ENCODE data around the gene PROS1. TPM values are rescaled to one million over a fixed set of nuclear protein-coding genes. Genes with fewer than 3 reads are reported as not detected.

PROS1 gene
- total RNA-seq = 4.9 and 8.1 TPM in 2 replicates

GRCh38 chr3:93973131-93974126, at the start of gene PROS1:
Gene PROS1, minus strand, starts transcription at chr3:93973896. Its CDS starts 147 bp downstream, at chr3:93973749.

DNA sequence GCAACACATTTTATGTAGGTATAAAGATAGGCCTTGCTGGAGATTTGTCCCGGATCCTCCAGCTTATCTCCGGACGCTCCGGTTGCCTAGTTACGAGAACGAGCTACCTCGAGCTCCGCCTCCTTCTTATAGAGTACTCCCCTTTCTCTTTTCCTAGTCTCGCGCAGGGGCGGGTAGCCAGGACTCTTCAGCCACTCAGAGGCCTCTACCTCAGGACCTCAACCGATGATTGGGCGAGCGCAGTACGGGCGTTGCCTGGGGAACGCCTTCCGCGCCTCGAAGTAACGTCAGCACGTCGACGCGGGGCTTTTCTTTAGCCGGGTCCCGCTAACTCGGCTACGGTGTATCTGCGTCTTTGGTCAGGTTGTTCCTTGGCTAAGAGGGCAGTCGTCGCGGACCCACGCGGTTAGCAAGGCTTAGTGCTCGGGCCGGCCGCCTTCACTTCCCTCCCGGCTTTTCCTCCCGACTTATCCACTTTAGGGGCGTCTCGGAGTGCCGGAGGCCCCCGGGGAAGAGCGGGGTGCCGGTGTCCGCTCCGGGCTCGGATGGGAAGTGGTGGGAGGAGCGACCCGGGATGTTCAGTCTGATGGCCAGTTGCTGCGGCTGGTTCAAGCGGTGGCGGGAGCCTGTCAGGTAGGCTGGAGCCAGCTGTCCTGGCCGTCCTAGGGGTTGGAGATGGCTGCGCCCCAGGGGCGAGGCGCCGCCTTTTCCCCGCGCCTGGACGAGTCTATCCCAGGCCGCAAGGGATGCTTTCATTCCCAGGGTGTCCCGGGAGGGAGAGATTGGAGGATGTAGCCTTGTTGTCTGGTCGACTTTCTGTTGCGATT, 6.4 kb upstream of the PROS1 start, which contains the start of gene ARL13B:
ARL13B (plus strand) TSS at position 306 of the 827 bp plus-strand sequence; CDS start at position 575, 269 bp downstream.

Other genes with a start within 250 kb of the PROS1 start
- gene ARL13B, start 6.3 kb upstream of the PROS1 start, total RNA-seq = 9.1 and 12.6 TPM in 2 replicates
- gene STX19, start 54.7 kb upstream of the PROS1 start, total RNA-seq = not detected in 2 replicates
- 1.9 and 2.1 TPM in 2 replicates for gene DHFR2, start 89.0 kb upstream of the PROS1 start, total RNA-seq
- 10.4 and 11.7 TPM in 2 replicates for gene NSUN3, start 89.2 kb upstream of the PROS1 start, total RNA-seq

Measured in epithelial cell of umbilical artery (primary cell).